ENCODE data around the gene MARS1. TPM values are rescaled to one million over a fixed set of nuclear protein-coding genes. Genes with fewer than 3 reads are reported as not detected.
A peak's percentile ranks its signal among the peaks of the same experiment; 100 is the strongest.

The MARS1 gene
- total and polyA plus RNA-seq, 8 donors, result 92.5 to 168 (median 110) TPM

DNA sequence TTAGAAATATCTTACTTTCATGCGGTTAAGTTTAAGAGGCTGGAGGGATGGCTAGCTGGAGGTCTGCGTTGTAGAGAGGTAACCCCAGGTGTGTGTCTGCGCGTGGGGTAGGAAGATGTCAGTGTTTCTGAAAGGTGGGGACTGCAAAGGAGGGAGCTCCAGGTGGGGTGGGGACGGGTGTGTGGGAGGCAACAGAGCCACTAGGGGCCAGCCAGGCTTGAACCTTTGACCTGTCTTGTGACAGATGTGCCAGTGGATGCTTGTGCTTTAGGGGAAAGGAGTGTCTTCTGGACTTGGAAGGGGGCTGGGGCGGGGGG, 27.4 kb upstream of the MARS1 start:
- Histone ChIP-seq H3K4me3 (peak overlapping the region; percentile 68 to 69), H3K27me3 (peaks cover 3 to 58% of the 10 kb centered on the region in 2 donors), H3K9me3 (no peaks in the 10 kb centered on the region), H3K36me3 (no peaks in the 10 kb centered on the region), H3K4me1 (peaks cover 6 to 45% of the 10 kb centered on the region in 2 donors), H3K27ac (peak overlapping the region in 1 of 2 donors; percentile 87)
- intact Hi-C loops (cut with DNase I), result no loop called here
- no peak for ATAC-seq
- no peak for DNase-seq
- TF ChIP-seq, protein P1, sequence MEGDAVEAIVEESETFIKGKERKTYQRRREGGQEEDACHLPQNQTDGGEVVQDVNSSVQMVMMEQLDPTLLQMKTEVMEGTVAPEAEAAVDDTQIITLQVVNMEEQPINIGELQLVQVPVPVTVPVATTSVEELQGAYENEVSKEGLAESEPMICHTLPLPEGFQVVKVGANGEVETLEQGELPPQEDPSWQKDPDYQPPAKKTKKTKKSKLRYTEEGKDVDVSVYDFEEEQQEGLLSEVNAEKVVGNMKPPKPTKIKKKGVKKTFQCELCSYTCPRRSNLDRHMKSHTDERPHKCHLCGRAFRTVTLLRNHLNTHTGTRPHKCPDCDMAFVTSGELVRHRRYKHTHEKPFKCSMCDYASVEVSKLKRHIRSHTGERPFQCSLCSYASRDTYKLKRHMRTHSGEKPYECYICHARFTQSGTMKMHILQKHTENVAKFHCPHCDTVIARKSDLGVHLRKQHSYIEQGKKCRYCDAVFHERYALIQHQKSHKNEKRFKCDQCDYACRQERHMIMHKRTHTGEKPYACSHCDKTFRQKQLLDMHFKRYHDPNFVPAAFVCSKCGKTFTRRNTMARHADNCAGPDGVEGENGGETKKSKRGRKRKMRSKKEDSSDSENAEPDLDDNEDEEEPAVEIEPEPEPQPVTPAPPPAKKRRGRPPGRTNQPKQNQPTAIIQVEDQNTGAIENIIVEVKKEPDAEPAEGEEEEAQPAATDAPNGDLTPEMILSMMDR (IDR thresholded peaks at IDR 0.05), result no peak

DNA sequence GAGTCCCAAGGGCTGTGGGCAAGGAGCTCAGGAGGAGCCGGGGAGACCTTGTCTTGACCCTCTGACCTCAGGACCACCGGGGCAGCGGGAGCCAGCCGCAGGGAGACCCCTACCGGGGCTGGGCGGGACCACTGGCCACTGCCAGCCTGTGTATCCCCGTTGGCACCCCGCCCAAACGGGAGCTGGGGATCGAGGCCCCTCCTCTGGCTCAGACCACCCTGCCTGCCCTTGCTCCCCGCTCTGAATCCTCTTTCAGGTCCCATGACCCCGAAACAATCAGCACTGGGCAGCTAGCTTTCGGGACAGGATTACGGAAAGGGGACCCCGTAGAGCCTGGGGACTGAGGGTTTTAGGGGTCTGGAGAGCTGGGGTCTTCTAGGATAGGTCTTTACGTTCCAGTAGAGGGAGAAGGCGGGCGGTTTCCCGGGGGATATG, 27.0 kb upstream of the MARS1 start:
- intact Hi-C loops (cut with DNase I), result no loop called here
- peak in 1 of 4 donors; percentile 64 for DNase-seq
- Histone ChIP-seq H3K27me3 (peaks cover 3 to 54% of the 10 kb centered on the region in 2 donors), H3K9me3 (no peaks in the 10 kb centered on the region), H3K36me3 (no peaks in the 10 kb centered on the region), H3K4me3 (peak overlapping the region; percentile 68 to 69), H3K4me1 (peaks cover 6 to 45% of the 10 kb centered on the region in 2 donors), H3K27ac (peak overlapping the region in 1 of 2 donors; percentile 87)
- no peak for ATAC-seq
- TF ChIP-seq, protein P1 (IDR thresholded peaks at IDR 0.05), result no peak

DNA sequence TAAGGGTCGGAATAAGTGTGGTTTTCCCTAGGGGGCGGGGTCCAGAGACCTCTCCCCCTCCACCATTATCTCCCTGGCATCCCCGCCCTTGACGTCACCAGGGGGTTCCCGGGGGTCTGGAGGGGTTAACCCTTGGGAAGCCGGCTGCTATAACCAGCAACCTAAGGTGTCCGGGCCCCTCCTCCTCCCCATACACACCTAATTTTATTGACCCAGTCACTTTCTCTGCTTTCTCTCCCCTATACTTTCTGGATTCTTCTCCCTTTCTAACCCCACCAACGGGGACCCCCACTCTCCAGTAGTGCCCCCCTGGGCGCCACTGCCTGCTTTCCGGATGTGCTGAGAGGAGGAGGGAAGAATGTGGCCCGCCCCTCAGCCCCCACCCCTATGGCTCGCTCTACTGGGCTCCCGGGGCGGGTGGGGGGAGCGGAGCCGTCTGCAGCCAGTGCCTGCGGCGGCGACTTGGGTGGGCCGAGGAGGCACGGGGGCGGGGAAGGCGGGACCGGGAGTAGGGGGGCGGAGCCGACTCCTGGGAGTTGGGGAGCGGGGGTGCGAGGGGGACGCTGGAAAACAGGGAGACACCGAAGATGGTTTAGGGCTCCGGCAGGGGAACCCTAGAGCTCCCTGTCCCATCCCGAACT, 26.5 kb upstream of the MARS1 start:
- ATAC-seq (peak; percentile 46), DNase-seq (peak; percentile 73 to 93 (median 82))
- Histone ChIP-seq H3K36me3 (no peaks in the 10 kb centered on the region), H3K4me1 (peaks cover 6 to 45% of the 10 kb centered on the region in 2 donors), H3K9me3 (no peaks in the 10 kb centered on the region), H3K27me3 (peaks cover 3 to 48% of the 10 kb centered on the region in 2 donors), H3K4me3 (peak overlapping the region; percentile 68 to 69), H3K27ac (peak overlapping the region; percentile 42 to 87)
- TF ChIP-seq, protein P1 (IDR thresholded peaks at IDR 0.05), result no peak
- intact Hi-C loops (cut with DNase I), result no loop called here

DNA sequence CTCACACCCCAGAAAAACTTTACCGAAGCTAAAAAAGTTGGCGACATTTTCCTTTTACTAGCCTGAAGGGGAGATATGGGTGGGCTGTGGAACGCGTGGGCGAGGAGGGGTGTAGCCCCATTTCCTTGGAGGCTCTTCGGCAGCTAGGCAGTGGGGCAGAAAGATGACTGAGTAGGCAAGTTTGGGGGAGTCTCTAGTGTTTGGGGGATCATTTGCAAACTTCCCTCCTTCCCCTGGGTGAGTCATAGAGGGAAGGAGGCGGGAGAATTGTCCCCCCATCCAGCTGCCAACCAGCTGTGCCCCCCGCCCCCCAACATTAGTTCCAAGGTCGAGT, 26.0 kb upstream of the MARS1 start:
- Histone ChIP-seq H3K36me3 (no peaks in the 10 kb centered on the region), H3K4me1 (peaks cover 6 to 45% of the 10 kb centered on the region in 2 donors), H3K9me3 (no peaks in the 10 kb centered on the region), H3K27me3 (peaks cover 3 to 45% of the 10 kb centered on the region in 2 donors), H3K27ac (peak overlapping the region; percentile 42 to 81), H3K4me3 (peak overlapping the region; percentile 68 to 69)
- DNase-seq (peak in 1 of 4 donors; percentile 69), ATAC-seq (no peak)
- intact Hi-C loops (cut with DNase I), result no loop called here
- TF ChIP-seq, protein P1 (IDR thresholded peaks at IDR 0.05), result no peak

DNA sequence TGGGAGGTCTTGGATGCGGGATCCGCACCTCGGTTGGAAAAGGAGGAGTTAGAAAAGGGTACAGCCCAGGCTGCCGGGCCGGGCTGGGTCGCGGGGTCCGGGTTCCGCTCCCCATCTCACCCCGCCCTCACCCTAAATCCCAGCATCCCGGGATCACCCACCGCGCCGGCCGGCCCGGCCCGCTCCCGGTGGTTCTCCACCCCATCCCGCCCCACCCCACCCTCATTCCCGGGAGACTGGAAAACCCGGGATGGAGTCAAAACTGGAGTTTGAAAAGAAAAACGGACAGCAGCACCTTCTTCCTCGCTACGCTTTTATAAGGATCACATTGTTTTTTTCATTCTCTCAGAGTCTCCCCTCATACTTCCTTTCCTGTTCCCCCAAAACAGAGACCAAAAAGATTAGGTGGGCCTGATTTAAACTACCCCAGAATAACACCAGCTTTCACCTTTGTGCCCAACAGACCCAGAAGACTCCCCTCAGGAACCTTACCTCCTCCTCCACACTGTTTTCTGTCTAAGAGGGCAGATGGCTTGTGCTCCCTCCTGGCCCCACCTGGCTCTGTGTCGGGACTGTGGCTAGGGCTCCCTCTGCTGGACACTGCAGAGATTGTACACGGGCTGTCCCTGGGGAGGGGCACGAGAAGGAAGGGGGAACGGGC, 25.5 kb upstream of the MARS1 start:
- Histone ChIP-seq H3K36me3 (peaks cover 0 to 3% of the 10 kb centered on the region in 2 donors), H3K4me1 (peaks cover 6 to 45% of the 10 kb centered on the region in 2 donors), H3K4me3 (peak overlapping the region; percentile 68 to 69), H3K27ac (peak overlapping the region; percentile 42 to 81), H3K9me3 (no peaks in the 10 kb centered on the region), H3K27me3 (peaks cover 3 to 45% of the 10 kb centered on the region in 2 donors)
- intact Hi-C loops (cut with DNase I), result no loop called here
- peak; percentile 82 for ATAC-seq
- TF ChIP-seq, protein P1 (IDR thresholded peaks at IDR 0.05), result peak; percentile 93 to 97
- DNase-seq, result peak; percentile 86 to 93 (median 88)

Measured in left lung (tissue), 10 donors.